GM18505 (cell line): ENCODE measurements around the gene RNF214.
"Not testable (repeated sequence)": the region's sequence is repeated elsewhere in the genome, so short reads cannot be mapped to it uniquely, and the experiment has no call there.

Experiments used
- ATAC-seq: cut with Tn5 transposase; IDR thresholded peaks from one replicate; pipeline ENCODE4 v1.9.1; 2021; ENCODE audit not compliant: unreplicated experiment
- POLR2A ChIP-seq: IDR thresholded peaks from 4 replicates; pipeline ENCODE4 v1.6.1; 2011; ENCODE audit warnings: borderline replicate concordance; ENCODE audit not compliant: insufficient read depth, insufficient read length; ENCODE audit errors: extremely low read depth

The RNF214 gene

GRCh38 chr11:117255966-117256365 lies 23.5 kb downstream of the RNF214 start:
- no peak for ATAC-seq
- no peak for TF ChIP-seq POLR2A

GRCh38 chr11:117256573-117256972 lies 24.1 kb downstream of the RNF214 start:
- ATAC-seq = no peak
- no peak for TF ChIP-seq POLR2A

DNA sequence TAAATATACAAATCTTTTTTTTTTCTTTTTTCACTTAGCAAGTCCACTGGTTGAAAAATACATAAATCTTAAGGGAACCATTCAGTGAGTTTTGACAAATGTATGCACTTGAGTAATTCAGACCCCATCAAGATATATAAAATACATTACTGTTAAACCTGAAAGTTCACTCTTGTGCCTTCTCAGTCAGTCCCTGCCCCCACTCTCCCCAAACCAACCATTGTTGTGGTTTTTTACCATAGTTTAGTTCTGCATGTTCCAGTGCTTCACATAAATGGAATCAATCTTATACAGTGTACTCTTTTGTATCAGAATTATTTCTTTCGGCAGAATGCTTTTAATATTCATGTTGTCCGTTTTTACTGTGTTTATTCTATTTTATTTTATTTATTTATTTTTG lies 26.1 kb downstream of the RNF214 start:
- ATAC-seq = no peak
- no peak for TF ChIP-seq POLR2A

DNA sequence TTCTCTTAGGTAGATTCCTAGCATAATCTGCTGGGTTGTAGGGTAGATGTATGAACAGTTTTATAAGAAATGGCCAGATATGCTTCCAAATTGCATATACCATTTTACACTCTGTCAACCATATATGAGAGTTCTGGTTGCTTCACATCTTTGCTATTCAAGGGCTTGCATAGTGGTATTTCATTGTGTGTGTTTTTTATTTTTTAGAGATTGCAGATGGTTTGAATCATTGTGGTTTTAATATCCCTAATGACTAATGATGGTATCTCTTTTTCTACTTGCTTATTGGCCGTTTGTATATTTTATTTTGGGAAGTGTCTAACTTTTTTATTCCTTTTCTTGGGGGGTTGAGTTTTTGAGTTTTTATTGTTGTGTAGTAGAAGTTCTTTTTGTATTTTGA lies 26.9 kb downstream of the RNF214 start:
- no peak for ATAC-seq

GRCh38 chr11:117264624-117265323 lies 32.3 kb downstream of the RNF214 start:
- not testable (repeated sequence) for ATAC-seq

More for the DNA sequence above, 26.9 kb downstream of the RNF214 start:
- no peak for TF ChIP-seq POLR2A

- no peak for TF ChIP-seq POLR2A
- no peak for ATAC-seq
Measured at GRCh38 chr11:117265745-117266144, 33.3 kb downstream of the RNF214 start.

GRCh38 chr11:117269856-117270255 lies 37.4 kb downstream of the RNF214 start:
- ATAC-seq = no peak
- no peak for TF ChIP-seq POLR2A

DNA sequence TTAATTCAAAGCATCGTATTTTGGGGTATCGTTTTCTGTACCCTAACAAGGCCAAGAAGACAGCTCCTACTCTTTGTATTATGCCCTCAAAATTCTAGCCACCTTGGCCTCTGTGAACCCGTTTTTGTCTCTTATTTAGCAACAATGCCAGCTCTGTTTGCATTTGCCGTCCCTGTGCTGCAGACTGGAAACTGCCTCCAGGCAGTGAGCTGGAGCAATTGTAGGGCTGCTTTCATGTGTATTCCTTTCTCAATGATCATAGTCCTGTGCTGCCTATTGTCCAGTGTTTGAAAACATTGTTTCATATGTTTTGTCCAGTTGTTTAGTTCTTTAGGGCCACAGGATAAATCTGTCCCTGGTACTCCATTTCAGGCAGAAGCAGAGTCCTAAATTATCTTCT lies 38.7 kb downstream of the RNF214 start:
- ATAC-seq = no peak
- TF ChIP-seq POLR2A = no peak

- ATAC-seq = not testable (repeated sequence)
Measured at GRCh38 chr11:117272175-117272574, 39.7 kb downstream of the RNF214 start.

- no peak for TF ChIP-seq POLR2A
- no peak for ATAC-seq
Measured at GRCh38 chr11:117273550-117274289, 41.2 kb downstream of the RNF214 start.

DNA sequence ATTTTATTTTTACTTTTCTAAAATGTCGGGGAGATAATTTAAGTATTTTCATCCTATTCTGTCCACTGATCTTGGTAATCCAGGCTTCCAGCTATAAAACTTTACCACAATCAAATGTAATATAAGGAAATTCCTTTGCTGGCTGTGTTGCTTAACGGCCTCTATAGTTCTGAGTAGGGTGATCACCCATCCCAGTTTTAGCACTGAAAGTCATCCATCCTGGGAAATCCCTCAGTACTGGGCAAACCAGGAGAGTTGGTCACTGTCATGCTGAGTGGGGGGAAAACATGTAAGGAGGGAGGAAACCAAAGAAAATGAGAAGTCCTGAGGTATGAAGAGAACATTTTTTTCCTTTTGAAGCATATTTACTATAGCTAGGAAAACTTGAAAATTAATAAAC lies 45.9 kb downstream of the RNF214 start:
- no peak for ATAC-seq
- no peak for TF ChIP-seq POLR2A

- no peak for ATAC-seq
- TF ChIP-seq POLR2A = no peak
Measured at GRCh38 chr11:117279711-117280376, 47.4 kb downstream of the RNF214 start.

GRCh38 chr11:117281159-117281558 lies 48.7 kb downstream of the RNF214 start:
- TF ChIP-seq POLR2A = no peak
- ATAC-seq = no peak

DNA sequence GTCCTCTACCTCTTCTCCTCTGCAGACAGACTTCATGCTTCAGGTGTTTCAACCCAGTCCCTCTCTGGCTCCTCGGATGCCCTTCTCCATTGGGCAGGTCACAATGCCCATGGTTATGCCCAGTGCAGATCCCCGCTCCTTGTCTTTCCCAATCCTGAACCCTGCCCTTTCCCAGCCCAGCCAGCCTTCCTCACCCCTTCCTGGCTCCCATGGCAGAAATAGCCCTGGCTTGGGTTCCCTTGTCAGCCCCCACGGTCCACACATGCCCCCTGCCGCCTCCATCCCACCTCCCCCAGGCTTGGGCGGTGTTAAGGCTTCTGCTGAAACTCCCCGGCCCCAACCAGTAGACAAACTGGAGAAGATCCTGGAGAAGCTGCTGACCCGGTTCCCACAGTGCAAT lies 49.4 kb downstream of the RNF214 start:
- TF ChIP-seq POLR2A = no peak
- ATAC-seq = no peak
